IPS-NIHi7 (cell line): ENCODE measurements around the gene ZNF614.
A peak's percentile ranks its signal among the peaks of the same experiment; 100 is the strongest.
"Not testable (repeated sequence)": the region's sequence is repeated elsewhere in the genome, so short reads cannot be mapped to it uniquely, and the experiment has no call there.

ENCODE experiments used
- DNase-seq: peaks from one replicate; pipeline ENCODE4 v3.0.0; 2012; ENCODE audit warnings: mixed read lengths; ENCODE audit errors: extremely low spot score

ZNF614 gene

GRCh38 chr19:52028027-52028779 lies at the start of gene ZNF614:
ZNF614 (minus strand) TSS chr19:52028379; CDS start chr19:52025745, 2,634 bp downstream.
- DNase-seq: peak; percentile 94

- no peak for DNase-seq
Observed at GRCh38 chr19:52070496-52070895, 42.3 kb upstream of the ZNF614 start.

GRCh38 chr19:52069653-52070052 lies 41.5 kb upstream of the ZNF614 start:
- DNase-seq: no peak

GRCh38 chr19:52066258-52066863 lies 38.2 kb upstream of the ZNF614 start:
- DNase-seq: no peak

- DNase-seq: no peak
Observed at GRCh38 chr19:52065399-52065798, 37.2 kb upstream of the ZNF614 start.

GRCh38 chr19:52056480-52056879 lies 28.3 kb upstream of the ZNF614 start:
- DNase-seq: not testable (repeated sequence)

GRCh38 chr19:52051736-52052135 lies 23.6 kb upstream of the ZNF614 start:
- DNase-seq: not testable (repeated sequence)

- peak; percentile 96 for DNase-seq
Observed at GRCh38 chr19:52048555-52049501, 20.6 kb upstream of the ZNF614 start, which contains the start of gene ZNF432. ZNF432 (minus strand) TSS chr19:52048838; CDS start chr19:52046868, 1,970 bp downstream.

GRCh38 chr19:52039169-52039568 lies 11.0 kb upstream of the ZNF614 start:
- no peak for DNase-seq

GRCh38 chr19:52034051-52034728 lies 6.0 kb upstream of the ZNF614 start:
- DNase-seq: no peak

- peak; percentile 43 for DNase-seq
Observed at GRCh38 chr19:52028780-52029123, 573 bp upstream of the ZNF614 start.

- not testable (repeated sequence) for DNase-seq
Observed at GRCh38 chr19:52026255-52026990, 1.8 kb downstream of the ZNF614 start.

- DNase-seq: not testable (repeated sequence)
Observed at GRCh38 chr19:52024478-52024877, 3.7 kb downstream of the ZNF614 start.

GRCh38 chr19:52022193-52022592 lies 6.0 kb downstream of the ZNF614 start:
- no peak for DNase-seq

- no peak for DNase-seq
Observed at GRCh38 chr19:52020506-52020905, 7.7 kb downstream of the ZNF614 start.

GRCh38 chr19:52010674-52011073 lies 17.5 kb downstream of the ZNF614 start:
- no peak for DNase-seq

GRCh38 chr19:52007806-52008557 lies 20.2 kb downstream of the ZNF614 start, which contains the start of gene ZNF615:
ZNF615 (minus strand) TSS chr19:52008211; CDS start chr19:52003711, 4,500 bp downstream.
- peak; percentile 92 for DNase-seq

GRCh38 chr19:52007451-52007805 lies 20.8 kb downstream of the ZNF614 start:
- DNase-seq: peak; percentile 50

- DNase-seq: no peak
Observed at GRCh38 chr19:51994048-51994644, 34.0 kb downstream of the ZNF614 start.

GRCh38 chr19:51993422-51993821 lies 34.8 kb downstream of the ZNF614 start:
- no peak for DNase-seq
